Embryonic facial prominence (tissue), 1 donor: ENCODE results near the gene ZNF644.
"Not testable (repeated sequence)": the region's sequence is repeated elsewhere in the genome, so short reads cannot be mapped to it uniquely, and the experiment has no call there.

ENCODE experiments used
- DNase-seq: peaks from one replicate; pipeline ENCODE4 v3.0.0-alpha.2; 2016; ENCODE audit errors: extremely low spot score

The ZNF644 gene

DNA sequence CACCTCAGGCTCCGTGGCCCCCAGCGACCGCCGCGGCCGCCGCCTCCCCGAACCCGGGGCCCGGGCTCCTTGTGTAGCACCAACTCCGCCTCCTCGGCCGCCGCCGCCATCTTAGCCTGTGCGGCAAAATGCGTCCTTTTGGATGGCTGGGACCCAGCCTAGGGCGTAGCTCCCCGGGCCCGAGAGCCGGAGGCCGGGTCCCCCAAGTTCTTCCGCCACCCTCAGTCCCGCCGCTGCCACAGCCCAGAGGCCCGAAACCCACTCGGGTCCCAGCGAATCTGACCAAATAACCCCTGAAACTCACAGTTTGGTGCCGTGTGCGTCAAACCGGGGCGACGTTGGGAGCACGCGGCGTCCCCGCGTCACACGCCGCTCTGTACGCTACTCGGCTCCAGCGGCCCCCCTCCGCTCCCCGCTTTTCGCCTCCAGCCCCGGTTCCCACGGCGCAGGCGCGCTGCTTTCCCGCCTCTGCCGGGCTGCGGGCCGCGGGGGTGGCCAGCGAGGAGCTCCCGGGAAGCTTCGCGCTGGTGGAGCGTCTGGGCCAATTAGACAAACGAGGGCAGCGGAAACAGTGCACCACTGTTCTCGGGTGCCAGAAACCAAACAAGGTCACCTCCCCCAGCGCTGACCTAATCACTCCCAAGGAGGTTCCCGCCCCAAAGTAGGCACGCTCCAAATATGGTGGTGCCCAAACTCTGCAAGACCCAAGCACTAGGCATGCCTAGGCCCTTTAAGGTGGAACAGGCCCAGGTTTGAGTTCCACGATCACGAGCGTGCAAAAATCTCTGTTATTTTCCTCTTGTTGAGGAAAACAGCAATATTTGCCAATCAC, at the start of gene ZNF644:
ZNF644 (minus strand) TSS at position 350 of the 832 bp plus-strand sequence. CDS start 39,682 bp downstream, outside the sequence.
- DNase-seq: peak; percentile 71

DNA sequence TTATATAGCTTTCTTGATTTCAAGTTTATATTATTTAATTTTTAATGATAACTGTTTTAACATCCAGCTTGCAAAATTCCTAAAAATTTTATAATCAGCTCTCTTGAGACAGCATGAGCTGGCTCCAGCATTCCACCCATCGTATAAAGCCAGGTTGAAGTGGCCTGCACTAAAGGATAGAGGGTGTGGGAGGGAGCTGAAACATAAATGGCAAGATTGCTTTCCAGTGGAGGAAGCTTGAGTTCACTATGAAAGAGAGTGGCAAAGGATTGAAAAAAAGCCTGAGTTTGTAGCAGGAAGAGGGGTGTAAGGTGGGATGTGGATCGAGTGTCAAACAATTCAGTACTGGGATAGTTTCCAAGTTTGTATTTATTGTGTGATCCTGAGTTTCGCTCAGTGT, 48.5 kb upstream of the ZNF644 start:
- DNase-seq: no peak

DNA sequence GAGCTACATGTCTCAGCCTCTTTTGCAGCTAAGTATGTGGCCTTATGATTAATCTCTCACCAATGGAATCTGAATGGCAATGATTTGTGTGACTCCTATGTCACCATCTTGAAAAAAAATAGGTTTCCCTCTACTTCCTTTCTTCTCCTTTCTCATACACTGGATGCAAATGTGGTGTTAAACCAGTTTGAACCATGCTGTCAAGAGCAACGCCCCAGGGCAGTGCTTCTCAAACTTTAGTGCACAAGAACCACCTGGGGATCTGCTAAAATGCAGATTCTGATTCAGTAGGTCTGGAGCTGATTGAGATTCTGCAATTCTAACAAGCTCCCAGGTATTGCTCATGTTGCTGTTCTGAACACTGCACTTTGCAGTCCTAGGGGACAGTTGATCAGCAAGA, 44.7 kb upstream of the ZNF644 start:
- DNase-seq: no peak

DNA sequence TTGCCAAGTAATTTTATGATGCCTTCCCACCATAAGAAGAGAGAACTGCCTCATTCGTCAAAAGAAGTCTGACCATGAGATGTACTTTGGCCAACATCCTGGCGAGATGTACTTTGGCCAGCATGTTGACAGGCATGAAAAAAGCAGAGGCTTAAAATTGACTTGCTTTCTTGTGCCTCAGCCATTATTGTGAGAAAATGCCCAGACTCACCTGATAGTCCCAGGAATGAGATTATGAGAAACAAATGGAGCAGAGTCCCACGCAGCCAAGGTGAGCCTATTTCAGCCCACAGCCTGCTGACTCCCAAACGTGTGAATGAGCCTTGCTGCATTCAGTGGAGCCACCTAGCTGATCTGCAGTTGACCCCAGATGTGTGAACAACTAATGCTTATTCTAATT, 43.5 kb upstream of the ZNF644 start:
- DNase-seq: no peak

DNA sequence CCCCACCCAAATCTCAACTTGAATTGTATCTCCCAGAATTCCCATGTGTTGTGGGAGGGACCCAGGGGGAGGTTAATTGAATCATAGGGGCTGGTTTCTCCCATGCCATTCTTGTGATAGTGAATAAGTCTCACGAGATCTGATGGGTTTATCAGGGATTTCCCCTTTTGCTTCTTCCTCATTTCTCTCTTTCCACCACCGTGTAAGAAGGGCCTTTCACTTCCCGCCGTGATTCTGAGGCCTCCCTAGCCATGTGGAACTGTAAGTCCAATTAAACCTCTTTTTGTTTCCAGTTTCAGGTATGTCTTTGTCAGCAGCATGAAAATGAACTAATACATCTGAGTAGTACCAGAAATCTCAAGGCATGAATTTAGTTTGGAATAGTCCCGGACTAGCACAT, 41.6 kb upstream of the ZNF644 start:
- DNase-seq: not testable (repeated sequence)

DNA sequence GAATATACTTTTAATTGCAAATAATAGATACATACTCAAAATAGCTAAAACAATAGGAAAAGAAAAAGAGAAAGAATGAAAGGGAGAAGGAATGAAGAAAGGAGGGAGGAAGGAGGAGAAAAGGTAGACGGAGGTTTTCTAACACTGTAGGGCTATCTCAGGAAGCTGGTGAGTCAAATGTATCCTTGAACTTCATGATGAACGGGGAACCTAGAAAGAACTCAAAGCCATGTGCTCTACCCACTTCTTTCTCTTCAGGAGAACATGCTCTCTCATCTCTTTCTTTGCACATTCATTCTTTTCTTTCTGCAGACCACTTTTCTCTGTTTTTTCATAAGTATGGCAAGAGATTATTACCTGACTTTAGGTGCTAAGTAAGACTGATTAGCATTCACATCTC, 37.3 kb upstream of the ZNF644 start:
- no peak for DNase-seq

DNA sequence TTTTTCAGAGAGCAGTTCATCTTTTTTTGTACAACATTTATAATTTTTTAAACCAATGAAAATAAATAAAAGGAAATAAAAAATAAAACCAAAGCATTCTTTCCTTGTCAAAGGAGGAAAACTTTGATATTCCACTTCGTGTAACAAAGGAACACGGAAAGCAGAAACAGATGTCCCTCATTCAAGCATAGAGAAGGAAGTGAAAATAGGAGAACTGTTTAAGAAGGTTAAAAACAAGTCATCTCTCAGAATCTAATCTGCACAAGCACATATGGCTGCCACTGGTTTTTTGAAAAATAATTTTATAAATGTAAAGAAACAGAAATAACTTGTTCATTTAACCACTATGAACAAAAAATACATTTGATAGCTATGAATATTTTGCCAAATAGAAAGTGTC, 35.9 kb upstream of the ZNF644 start:
- no peak for DNase-seq

DNA sequence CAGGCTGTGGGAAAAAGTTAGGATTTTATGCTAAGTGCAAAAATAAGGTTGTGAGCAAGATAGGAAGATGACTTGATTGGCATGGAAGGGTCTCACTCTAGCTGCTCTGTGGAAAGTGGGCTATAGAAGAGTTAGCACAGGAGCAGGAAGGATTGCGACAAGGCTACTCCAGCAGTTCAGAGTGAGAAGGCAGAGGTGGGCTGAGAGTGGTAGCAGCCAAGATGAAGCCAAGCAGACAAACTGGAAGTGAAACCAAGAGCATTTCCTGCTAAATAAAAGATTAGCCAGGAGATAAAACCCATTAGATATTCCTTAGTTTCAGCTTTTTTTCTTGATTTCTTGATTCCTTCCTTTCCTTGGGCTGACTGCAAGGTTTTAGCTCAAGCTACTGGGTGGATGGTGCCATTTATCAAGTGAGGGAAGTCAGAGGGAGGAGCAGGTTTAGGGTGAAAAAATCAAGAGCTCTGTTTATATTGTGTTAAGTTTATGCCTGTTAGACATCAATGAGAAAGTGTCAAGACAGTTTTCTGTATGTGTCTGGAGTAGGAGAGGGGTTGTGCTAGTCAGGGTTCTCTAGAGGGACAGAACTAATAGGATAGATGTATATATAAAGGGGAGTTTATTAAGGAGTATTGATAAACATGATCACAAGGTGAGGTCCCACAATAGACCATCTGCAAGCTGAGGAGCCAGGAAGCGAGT, 33.1 kb upstream of the ZNF644 start:
- DNase-seq: no peak

DNA sequence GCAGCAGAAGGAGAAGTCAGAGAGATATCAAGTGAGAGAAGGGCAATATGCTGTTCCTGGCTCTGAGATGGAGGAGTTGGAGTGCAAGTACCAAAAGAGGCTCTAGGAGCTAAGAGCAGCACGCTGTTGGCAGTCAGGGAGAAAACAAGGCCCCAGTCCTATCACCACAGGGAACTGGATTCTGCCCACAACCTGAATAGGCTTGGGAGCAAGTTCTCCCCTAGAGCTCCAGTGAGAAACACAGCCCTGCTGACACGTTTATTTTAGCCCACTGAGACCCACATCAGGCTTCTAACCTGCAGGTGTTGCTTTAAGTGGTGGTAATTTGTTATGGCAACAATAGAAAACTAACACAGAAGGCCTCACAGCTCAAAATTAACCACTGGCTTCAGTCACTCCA, 31.8 kb upstream of the ZNF644 start:
- DNase-seq: no peak

DNA sequence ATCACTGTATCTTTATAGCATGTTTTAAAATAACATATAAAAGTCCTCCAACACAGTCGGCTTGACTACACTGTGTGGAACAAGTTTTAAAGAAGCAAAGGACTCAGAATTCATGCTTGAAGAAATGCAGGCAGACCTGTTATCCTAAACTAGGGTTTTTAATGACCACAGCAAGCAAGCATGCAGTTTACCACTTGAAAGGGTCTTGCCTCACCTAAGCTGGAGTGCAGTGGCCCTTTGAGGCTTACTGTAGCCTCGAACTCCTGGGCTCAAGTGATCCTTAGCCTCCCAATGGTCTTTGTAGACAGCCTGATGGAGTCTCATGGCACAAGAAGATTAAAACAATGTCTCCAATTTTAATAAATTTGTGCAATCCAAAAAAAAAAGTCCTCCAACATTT, 27.7 kb upstream of the ZNF644 start:
- DNase-seq: not testable (repeated sequence)

DNA sequence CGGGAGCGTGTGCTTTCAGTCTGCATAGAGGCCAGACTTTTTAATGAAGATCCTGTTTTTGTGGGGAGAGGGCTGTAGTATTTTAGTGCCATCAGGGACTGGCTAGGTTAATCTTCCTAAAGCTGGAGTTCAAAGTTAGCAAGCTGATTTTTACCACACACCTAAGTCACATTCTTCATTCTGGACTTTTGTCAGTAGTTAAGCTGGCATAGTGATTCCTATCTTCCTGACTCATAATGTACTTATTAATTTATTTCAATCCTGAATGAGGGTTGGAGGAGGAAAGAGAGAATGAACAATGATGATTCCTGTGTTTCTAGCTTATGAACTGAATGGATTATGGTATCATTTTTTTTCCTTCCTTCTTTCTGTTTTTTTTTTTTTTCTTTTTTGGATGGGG, 24.9 kb upstream of the ZNF644 start:
- DNase-seq: no peak

DNA sequence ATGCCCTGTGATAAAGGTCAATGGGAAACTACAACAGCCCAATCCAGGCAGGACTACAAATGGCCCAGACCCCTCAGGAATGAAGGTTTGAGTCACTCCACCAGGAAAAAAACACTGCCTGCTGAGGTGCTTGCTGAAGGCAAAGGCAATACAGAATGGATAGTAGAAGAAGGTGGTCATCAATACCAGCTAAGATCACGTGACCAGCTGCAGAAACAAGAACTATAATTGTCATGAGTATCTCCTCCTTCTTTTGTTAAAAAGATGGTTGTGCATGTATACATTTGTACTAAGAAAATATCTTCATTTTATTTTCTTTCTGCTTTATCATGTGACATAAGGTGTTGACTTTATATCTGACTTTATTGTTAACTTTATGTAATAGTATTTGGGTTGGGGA, 23.4 kb upstream of the ZNF644 start:
- DNase-seq: no peak

DNA sequence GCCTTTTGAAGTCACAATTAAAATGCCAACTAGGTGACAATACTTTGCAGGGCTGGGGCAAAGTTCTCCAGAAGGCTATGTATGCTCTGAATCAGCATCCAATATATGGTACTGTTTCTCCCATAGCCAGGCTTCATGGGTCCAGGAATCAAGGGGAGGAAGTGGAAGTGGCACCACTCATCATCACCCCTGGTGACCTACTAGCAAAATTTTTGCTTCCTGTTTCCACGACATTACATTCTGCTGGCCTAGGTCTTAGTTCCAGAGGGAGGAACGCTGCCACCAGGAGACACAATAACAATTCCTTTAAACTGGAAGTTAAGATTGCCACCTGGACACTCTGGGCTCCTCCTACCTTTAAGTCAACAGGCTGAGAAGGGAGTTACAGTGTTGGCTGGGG, 22.9 kb upstream of the ZNF644 start:
- not testable (repeated sequence) for DNase-seq

DNA sequence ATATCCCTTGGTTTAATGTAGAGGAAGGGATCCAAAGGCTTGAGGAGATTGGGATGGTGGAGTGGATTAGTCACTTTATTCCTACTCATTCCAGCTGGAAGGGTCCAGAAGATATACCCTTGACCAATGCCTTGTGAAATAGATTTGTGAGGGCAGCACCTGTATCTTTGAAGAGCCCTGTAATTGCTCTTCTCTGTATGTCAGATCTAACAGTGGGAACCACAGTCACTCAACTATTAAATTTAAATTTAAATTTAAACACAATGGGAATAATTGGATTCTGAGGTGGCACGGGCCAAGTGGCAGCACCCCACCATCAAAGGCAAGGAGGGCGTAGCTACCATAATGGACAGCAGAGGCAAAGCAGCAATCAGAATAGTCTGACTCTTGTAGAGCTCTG, 20.5 kb upstream of the ZNF644 start:
- DNase-seq: not testable (repeated sequence)

DNA sequence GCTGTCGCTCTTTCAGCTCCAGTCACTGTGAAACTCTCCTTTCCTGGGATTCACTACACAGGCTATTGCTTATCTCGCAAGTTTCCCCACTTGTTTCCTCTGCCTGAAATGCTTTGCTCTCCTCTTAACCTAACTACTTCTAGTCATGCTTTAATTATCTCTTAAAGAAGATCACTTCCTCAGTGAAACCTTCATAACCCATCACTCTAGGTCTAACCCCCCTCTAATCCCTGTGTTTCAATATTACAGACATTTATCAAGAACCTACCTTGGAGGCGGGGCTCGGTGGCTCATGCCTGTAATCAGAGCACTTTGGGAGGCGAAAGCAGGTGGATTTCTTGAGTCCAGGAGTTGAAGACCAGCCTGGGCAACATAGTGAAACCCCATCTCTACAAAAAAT, 16.7 kb upstream of the ZNF644 start:
- DNase-seq: no peak

DNA sequence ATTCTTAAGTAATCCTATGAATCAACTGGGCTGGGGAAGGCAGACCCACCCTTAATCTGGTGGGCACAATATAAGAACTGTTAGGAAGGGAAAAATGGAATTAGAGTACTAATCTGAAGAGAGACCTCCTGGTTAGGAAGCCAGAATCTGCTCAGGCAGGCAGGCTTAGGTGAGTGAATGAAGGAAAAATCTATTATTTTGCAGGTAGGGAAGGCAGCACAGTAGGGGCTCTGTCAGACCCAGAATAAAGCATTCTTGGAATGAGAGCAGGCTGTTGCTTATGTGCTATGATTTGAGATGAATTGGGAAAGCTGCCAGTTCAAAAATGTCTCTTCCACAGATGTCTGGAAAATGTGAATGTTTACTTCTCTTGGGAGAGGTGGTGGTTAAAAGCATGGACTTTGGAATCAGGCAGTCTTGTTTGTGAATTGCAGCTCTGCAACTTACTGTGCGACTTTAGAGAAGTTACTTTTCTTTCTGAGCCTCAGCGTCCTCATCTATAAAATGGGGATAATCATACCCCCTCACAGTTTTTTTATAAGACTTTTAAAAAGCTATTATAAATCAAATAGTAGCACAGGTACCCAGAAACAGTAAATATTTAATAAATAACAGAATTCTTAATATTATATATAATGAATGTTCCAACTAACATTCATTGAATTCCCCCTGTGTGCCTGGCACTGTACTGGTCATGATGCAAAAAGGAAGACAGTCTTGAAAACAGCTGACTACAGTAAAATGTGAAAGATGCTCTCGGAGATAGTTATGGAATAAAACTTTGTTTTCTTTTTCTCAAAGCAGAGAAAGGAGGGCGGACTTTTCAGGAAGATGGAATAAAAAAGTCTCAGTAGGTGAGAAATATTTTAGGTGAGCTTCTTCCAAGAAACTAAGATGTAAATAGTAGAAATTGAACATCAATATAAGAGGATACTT, 15.3 kb upstream of the ZNF644 start:
- peak; percentile 25 for DNase-seq

DNA sequence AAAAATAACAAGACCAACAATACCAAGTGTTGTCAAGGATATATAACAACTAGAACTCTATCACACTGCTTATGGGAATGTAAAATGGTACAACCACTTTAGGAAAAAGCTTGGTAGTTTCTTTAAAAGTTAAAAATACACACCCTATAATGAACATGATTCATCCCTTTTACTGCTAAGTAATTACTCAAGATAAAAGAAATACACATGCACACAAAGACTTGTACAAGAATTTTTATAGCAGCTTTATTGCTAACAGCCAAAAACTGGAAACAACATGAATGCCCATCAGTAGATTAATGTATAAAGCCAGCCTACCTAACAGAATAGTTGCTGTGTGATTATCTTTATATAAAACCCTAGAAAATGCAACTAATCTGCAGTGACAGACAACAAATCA, 10.5 kb upstream of the ZNF644 start:
- no peak for DNase-seq

DNA sequence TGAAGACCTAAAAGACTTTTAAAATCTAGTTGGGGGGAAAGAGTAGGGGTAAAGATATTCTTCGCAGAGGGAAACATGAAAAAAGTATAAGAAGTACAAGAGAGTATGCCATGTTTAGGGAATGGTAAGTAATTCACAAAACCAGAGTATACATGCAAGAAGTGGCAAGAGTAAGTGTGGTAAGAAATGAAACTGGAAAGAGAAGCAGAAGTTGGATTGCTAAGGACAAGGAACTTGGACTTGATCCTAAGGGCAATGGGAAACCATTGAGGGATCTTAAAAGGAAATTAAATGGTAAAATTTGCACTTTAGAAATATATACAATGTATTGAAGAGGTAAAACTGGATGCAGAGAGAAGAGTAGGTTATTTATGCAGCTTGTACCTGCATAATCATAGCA, 9.2 kb upstream of the ZNF644 start:
- DNase-seq: no peak

DNA sequence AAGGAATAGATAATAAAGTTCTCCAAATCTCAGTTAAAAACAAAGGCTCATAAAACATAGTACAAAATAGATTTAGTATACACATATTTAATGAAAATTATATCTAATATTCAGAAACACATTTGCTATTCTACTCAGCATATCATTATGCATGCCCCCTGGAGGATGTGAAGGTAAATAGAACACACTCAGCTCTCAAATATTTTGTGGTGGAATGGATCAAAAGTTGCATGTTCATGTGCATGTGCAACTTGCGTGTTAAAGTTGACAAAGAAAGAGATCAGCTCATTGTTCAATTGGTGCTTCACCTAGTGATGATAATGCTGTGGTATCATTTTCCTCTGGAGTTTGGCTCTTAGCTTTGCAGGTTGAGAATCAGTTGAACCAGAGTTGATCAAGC, 4.9 kb upstream of the ZNF644 start:
- DNase-seq: no peak

DNA sequence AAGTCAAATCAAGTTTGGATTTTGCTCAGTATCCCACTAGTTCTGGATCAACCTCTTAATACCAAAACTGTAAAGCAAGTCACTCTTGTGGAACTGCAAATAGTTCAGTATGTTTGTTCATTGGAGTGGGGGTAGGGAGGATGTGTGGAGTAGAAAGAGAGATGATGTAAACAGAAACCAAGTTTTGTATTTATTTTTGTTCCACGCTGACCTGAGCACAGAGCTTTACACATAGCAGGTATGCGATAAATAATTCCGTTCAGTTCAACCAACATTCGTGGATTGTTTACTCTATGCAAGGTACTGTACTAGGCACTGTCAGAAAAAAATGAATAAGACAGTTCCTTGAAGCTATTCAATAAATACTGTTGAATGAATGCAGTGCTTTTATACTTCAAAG, 4.5 kb upstream of the ZNF644 start:
- DNase-seq: no peak

DNA sequence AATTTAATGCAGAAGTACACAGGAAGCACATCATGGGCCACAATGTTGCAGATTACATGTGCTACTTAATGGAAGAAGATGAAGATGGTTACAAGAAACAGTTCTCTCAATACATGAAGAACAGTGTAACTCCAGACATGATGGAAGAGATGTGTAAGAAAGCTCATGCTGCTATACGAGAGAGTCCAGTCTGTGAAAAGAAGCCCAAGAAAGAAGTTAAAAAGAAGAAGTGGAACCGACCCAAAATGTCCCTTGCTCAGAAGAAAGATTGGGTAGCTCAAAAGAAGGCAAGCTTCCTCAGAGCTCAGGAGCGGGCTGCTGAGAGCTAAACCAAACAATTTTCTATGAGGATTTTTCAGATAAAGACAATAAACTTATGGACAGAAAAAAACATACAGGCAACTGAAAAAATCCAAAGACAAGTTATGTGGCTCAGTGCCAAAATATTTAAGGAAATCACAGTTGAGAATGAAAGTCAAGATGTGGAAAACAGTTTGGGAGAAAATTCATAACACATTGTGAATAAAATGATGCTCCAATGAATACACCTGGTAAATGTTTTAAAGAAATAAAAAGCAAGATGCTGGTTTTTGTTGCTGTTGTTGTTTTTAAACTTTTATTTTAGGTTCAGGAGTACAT, 2.8 kb upstream of the ZNF644 start:
- no peak for DNase-seq

DNA sequence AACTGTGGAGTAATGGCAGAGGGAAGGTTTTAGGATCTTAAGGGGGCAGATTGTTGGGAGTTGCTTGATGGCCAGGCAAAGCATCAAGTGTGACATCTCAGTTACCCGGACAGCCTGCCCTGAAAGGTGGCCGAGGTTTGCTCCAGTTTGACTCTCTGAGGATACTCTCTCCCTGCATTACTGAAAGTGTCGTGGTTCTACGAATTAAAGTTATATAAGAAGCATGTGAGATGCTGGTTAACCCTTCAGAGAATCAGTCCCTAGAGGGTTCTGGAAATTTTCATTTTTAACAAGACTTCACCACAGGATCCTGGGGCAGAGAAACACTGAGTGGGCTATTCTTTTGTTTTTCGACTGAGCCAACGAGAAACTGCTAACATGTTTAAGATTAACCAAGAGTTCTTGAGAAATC, 689 bp upstream of the ZNF644 start:
- DNase-seq: no peak
